Esophagus squamous epithelium (tissue), 5 donors: ENCODE measurements around the gene HS3ST3A1. TPM values are rescaled to one million over a fixed set of nuclear protein-coding genes. Genes with fewer than 3 reads are reported as not detected.

ENCODE experiments used
- DNase-seq: peaks from one replicate; lab custom pipeline; 2025; lab: John Stamatoyannopoulos, UW
- H3K27ac ChIP-seq, 4 donors: fragments of 200-600 bp; sonication (generic); one replicate each; pipeline ENCODE4 v1.5.1; 2016 to 2019; ENCODE audit warnings: mild to moderate bottlenecking in 1 of 4
- H3K27me3 ChIP-seq, 4 donors: fragments of 200-600 bp; sonication (generic); 1 replicate in 3 of 4; 2 replicates in 1 of 4; pipeline versions ENCODE4 v1.5.1 to v1.6.0; 2017 to 2021; ENCODE audit warnings: antibody characterized with exemption in 1 of 4
- H3K36me3 ChIP-seq, 3 donors: fragments of 200-600 bp; sonication (generic); one replicate each; pipeline ENCODE4 v1.5.1; 2016 to 2019
- H3K4me1 ChIP-seq, 3 donors: fragments of 200-600 bp; sonication (generic); one replicate each; pipeline ENCODE4 v1.5.1; 2017 to 2019
- H3K4me3 ChIP-seq, 4 donors: fragments of 200-600 bp; sonication (generic); 1 replicate in 3 of 4; 2 replicates in 1 of 4; pipeline ENCODE4 v1.5.1; 2016 to 2019; ENCODE audit warnings: mild to moderate bottlenecking in 2 of 4, moderate library complexity in 1 of 4
- H3K9me3 ChIP-seq, 3 donors: fragments of 200-600 bp; sonication (generic); one replicate each; pipeline ENCODE4 v1.5.1; 2016 to 2019
- CTCF ChIP-seq, 6 experiments: fragments of 450-650 bp in 4 of 6; fragments of 200-600 bp in 2 of 6; sonication (generic) in 2 of 6; IDR thresholded peaks; one replicate each; pipeline ENCODE4 v1.5.1; 2016 to 2019; ENCODE audit warnings: antibody characterized with exemption in 6 of 6, mild to moderate bottlenecking in 4 of 6, moderate library complexity in 4 of 6
- POLR2A ChIP-seq, 4 donors: fragments of 450-650 bp; IDR thresholded peaks; one replicate each; pipeline ENCODE4 v1.6.1; 2017; ENCODE audit warnings: antibody characterized with exemption in 4 of 4, mild to moderate bottlenecking in 4 of 4, moderate library complexity in 3 of 4
- WGBS, 2 donors: methylation state at CpG; one replicate each; pipeline ENCODE4 v1.1.5; 2018; 5-methylcytosine and 5-hydroxymethylcytosine counted together
- intact Hi-C: fragments of 100-400 bp; cut with DNase I; formaldehyde crosslinking; loops from one replicate; pipeline ENCODE4 v1.15.0; 2022
- total RNA-seq, 4 donors: library from RNA; depleted of rRNA; stranded (reverse); fragments of >200 nt; gene quantifications; one replicate each; pipeline ENCODE4 v1.1.0, GENCODE V29; 2016
- donor health status: DM: yes; HTN: yes; CAD: no.

Gene HS3ST3A1
- total RNA-seq, 4 donors from 2014 or later, result 12.0 to 17.5 (median 14.1) TPM

DNA sequence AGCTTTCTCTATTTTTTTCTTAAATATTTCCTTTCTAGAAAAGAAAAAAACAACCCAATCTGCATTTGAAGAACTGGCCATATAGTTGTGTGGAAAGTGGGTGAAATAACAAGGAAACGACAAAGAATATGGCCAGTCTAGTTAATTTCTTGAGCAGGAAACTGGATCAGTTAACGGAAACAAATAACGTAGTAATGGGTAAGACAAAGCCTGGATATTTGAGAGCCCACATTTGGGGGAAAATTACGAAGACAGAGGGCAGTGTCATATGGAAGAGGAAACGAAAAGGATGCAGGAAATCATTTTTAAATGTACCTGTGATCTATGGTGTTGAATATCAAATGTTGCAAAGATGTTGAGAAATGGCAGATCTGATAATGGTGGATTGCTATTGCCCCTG lies 78.6 kb downstream of the HS3ST3A1 start:
- WGBS, 2 donors, result 68 to 85% methylated on average over 5 of the region's 5 CpGs
- no peak for DNase-seq
- Histone ChIP-seq H3K4me3 (no peak overlapping the region), H3K27me3 (no peaks in the 10 kb centered on the region), H3K36me3 (no peaks in the 10 kb centered on the region), H3K4me1 (no peaks in the 10 kb centered on the region), H3K9me3 (no peaks in the 10 kb centered on the region), H3K27ac (no peak overlapping the region)
- TF ChIP-seq CTCF (IDR thresholded peaks at IDR 0.05), result no peak
- TF ChIP-seq POLR2A (IDR thresholded peaks at IDR 0.05), result no peak
- intact Hi-C loops, result no loop called here

DNA sequence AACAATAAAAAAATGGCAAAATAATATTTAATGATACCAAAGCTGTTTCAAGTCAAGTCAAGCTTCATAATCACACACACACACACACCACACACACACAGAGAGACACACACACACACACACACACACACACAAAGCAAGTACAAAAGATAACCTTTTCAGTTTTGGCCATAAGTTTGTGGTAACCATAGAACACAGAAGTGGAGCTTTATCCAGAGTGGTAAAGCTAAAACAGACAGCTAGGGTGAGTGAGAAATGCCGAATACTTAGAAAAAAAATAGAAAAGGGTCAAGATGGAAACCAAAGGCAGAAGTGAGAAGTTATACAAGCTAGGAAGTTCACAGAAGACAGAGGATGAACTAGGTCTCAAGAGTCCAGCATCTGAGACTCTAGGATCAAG lies 79.0 kb downstream of the HS3ST3A1 start:
- Histone ChIP-seq H3K4me1 (no peaks in the 10 kb centered on the region), H3K36me3 (no peaks in the 10 kb centered on the region), H3K9me3 (no peaks in the 10 kb centered on the region), H3K27me3 (no peaks in the 10 kb centered on the region), H3K27ac (no peak overlapping the region), H3K4me3 (no peak overlapping the region)
- intact Hi-C loops, result no loop called here
- no peak for DNase-seq
- WGBS, 2 donors, result 83 to 95% methylated on average over 1 of the region's 1 CpG
- no peak for TF ChIP-seq POLR2A (IDR thresholded peaks at IDR 0.05)
- TF ChIP-seq CTCF (IDR thresholded peaks at IDR 0.05), result no peak

DNA sequence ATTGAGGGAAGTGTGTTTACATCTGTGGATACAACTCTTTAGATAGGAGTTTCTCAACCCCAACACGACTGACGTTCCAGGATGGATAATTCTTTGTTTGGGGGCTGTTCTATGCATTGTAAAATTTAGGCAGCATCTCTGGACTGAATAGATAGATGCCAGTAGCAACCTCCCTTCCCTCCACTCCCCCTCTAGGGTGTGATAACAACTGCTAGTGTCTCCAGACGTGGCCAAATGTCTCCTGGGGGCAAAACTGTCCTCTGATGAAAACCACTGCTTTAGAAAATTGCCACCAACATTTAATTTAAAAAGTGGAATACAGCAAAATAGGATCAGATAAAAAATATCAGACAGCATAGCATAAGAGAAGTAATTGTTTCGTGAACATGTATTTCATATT lies 79.9 kb downstream of the HS3ST3A1 start:
- Histone ChIP-seq H3K27me3 (no peaks in the 10 kb centered on the region), H3K4me1 (no peaks in the 10 kb centered on the region), H3K27ac (no peak overlapping the region), H3K9me3 (no peaks in the 10 kb centered on the region), H3K36me3 (no peaks in the 10 kb centered on the region), H3K4me3 (no peak overlapping the region)
- no peak for DNase-seq
- WGBS, 2 donors, result 72 to 84% methylated on average over 4 of the region's 4 CpGs
- intact Hi-C loops, result no loop called here
- TF ChIP-seq CTCF (IDR thresholded peaks at IDR 0.05) (no peak), POLR2A (IDR thresholded peaks at IDR 0.05) (no peak)

DNA sequence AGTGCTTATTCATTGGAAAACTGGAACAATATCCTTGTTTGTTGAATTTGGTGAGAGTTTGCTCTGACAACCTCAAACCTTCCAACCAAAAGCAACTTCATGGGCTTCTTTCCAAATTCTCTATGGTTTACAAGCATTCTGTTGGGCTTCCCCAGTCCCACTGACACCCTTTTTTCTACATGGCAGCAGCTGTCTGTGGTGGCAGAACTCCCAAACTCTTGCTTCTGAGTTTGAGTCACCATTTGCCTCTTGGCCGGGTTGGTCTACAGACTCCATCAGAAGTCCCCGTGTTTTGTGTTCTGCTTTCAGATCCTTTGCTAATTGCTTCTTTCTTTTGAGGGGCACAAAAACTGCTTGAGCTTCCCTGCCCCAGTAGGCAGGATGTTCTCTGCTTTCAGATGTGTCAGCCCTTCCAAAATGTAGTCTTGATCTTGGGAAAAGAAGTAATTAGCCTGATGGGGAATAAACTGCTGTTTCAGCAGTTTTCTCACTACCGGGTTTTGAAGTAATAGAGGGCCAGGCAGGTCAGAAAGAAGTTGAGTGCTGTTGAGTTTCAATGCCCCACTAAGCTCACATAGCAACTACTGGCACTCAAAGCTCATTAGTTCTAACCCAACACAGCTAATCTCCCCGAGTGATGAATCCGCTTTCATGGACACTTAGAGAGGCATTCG lies 80.7 kb downstream of the HS3ST3A1 start:
- no peaks in the 10 kb centered on the region for H3K4me1 ChIP-seq
- no peak for DNase-seq
- H3K36me3 ChIP-seq, result no peaks in the 10 kb centered on the region
- 87 to 88% methylated on average over 6 of the region's 6 CpGs for WGBS, 2 donors
- H3K27me3 ChIP-seq, result no peaks in the 10 kb centered on the region
- H3K27ac ChIP-seq, result no peak overlapping the region
- intact Hi-C loops, result no loop called here
- TF ChIP-seq POLR2A (IDR thresholded peaks at IDR 0.05) (no peak), CTCF (IDR thresholded peaks at IDR 0.05) (no peak)
- H3K4me3 ChIP-seq, result no peak overlapping the region
- H3K9me3 ChIP-seq, result no peaks in the 10 kb centered on the region

DNA sequence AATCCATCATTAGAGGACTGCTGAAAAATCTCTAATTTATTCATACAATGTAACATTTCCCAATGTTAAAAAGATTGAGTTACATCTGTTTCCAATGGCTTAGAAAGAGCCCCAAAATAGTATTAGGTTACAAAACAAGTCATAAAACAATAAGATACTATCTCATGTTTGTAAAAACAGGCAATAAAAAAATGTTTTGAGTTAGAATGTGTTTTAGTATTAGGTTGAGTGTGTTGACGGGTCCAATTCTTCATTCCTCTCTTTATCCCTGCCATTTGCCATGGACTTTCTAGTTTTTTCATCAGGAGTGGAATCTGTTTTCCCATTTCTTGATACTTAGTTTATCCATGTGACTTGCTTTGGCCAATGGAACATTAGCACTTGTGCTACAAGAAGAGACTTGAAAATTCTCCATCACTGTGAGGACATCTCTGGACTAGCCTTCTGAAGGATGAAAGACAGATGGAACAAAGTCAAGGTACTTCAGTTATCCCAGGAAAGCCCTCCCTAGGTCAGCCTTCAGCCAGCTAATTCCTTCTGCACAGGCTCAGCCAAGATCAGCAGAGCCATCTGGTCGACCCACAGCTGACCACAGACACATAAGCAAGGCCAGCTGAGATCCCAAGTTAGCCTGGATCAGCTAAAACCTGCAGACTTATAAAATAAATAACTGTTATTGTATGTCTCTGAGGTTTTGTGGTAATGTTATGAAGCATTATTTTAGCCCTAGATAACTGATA lies 83.3 kb downstream of the HS3ST3A1 start:
- 47 to 55% methylated on average over 2 of the region's 2 CpGs for WGBS, 2 donors
- H3K4me1 ChIP-seq, result no peaks in the 10 kb centered on the region
- DNase-seq, result no peak
- no peaks in the 10 kb centered on the region for H3K9me3 ChIP-seq
- intact Hi-C loops, result no loop called here
- TF ChIP-seq CTCF (IDR thresholded peaks at IDR 0.05), result no peak
- TF ChIP-seq POLR2A (IDR thresholded peaks at IDR 0.05), result no peak
- no peak overlapping the region for H3K27ac ChIP-seq
- H3K4me3 ChIP-seq, result no peak overlapping the region
- no peaks in the 10 kb centered on the region for H3K27me3 ChIP-seq
- H3K36me3 ChIP-seq, result no peaks in the 10 kb centered on the region
